Pancreas (tissue), 10 donors: ENCODE results near the gene KLHL26. TPM values are rescaled to one million over a fixed set of nuclear protein-coding genes. Genes with fewer than 3 reads are reported as not detected.
A peak's percentile ranks its signal among the peaks of the same experiment; 100 is the strongest.

Source experiments
- ATAC-seq, 4 donors: fragments of 200-7000 bp; cut with Tn5 transposase; one replicate each; pipeline versions ENCODE4 v1.8.0 to v1.9.1; 2020; ENCODE audit warnings: mild to moderate bottlenecking in 4 of 4, moderate library complexity in 4 of 4
- DNase-seq, 6 donors: peaks; one replicate each; pipeline ENCODE4 v3.0.0-alpha.2; 2020
- FAIRE-seq: peaks from 2 replicates; lab custom pipeline; 2012; peaks lifted over from hg19 to GRCh38; lab: Jason Lieb, UNC
- H3K27ac ChIP-seq, 4 donors: fragments of 200-600 bp; sonication (generic); 1 replicate in 3 of 4; 2 replicates in 1 of 4; pipeline versions ENCODE4 v1.5.0 to v1.8.0; 2020
- H3K27me3 ChIP-seq, 4 donors: fragments of 200-600 bp; one replicate each; pipeline ENCODE4 v1.8.0; 2021
- H3K36me3 ChIP-seq, 3 donors: fragments of 200-600 bp; sonication (generic) in 1 of 3; one replicate each; pipeline versions ENCODE4 v1.5.0 to v1.8.0; 2020 to 2021
- H3K4me1 ChIP-seq, 3 donors: fragments of 200-600 bp; one replicate each; pipeline ENCODE4 v1.8.0; 2021
- H3K4me3 ChIP-seq, 4 donors: fragments of 200-600 bp; sonication (generic) in 2 of 4; one replicate each; pipeline versions ENCODE4 v1.5.0 to v1.8.0; 2020 to 2021
- H3K9me3 ChIP-seq, 4 donors: fragments of 200-600 bp; one replicate each; pipeline ENCODE4 v1.8.0; 2021
- CTCF ChIP-seq, 4 donors: fragments of 200-600 bp; sonication (generic) in 3 of 4; IDR thresholded peaks; one replicate each; pipeline versions ENCODE4 v1.5.0 to v1.8.0; 2021; ENCODE audit warnings: antibody characterized with exemption in 4 of 4
- WGBS, 2 donors: extraction: QIAGEN DNeasy Blood & Tissue Kit; methylation state at CpG; one replicate each; pipeline ENCODE4 v1.1.7; 2013; 5-methylcytosine and 5-hydroxymethylcytosine counted together
- intact Hi-C, 3 donors: fragments of 100-400 bp; cut with DNase I; formaldehyde crosslinking; loops; one replicate each; pipeline versions ENCODE4 v1.11.1 to v1.14.2; 2022
- polyA plus RNA-seq, 2 donors: library from polyadenylated mRNA; stranded (reverse); fragments of 200-250 nt; gene quantifications; one replicate each; pipeline ENCODE4 v1.2.3, GENCODE V29; 2013
- total RNA-seq, 6 donors: library from RNA; stranded (reverse); fragmentation: NEBNext Ultra II Directional in 4 of 6; extraction: Animal tissue kit (Norgen Biotek cat#: 25700) in 4 of 6; gene quantifications; one replicate each; pipeline versions ENCODE4 v1.2.1 to v1.2.4, GENCODE V29; 2021 to 2023
- donor health status: healthy with polysubstance abuse.
- donor health status: DM: no; HTN: no; CAD: no; lungs with moderate emphysema.
- donor health status: DM: no; HTN: no; CAD: no.
- donor health status: control.
- donor health status: control.
- donor health status: Bipolar disorder and iron deficiency.
- donor health status: DM: yes; HTN: yes; CAD: no.
- donor health status: DM: no; HTN: no; CAD: no.
- donor health status: DM: no; HTN: no; CAD: no.
- donor health status: DM: yes; HTN: yes; CAD: no.

KLHL26 gene
- total and polyA plus RNA-seq, 8 donors: 3.2 to 7.8 (median 5.0) TPM

- ATAC-seq: no peak
- H3K36me3 ChIP-seq: no peaks in the 10 kb centered on the region
- no peak for FAIRE-seq
- peaks cover 0 to 5% (median 0%) of the 10 kb centered on the region in 3 donors for H3K4me1 ChIP-seq
- no peak for TF ChIP-seq CTCF (IDR thresholded peaks at IDR 0.05)
- intact Hi-C loops: no loop called here
- H3K9me3 ChIP-seq: no peaks in the 10 kb centered on the region
- H3K4me3 ChIP-seq: peak overlapping the region in 2 of 4 donors; percentile 5 to 16
- peaks cover 0 to 29% (median 6%) of the 10 kb centered on the region in 4 donors for H3K27me3 ChIP-seq
- WGBS, 2 donors: 3 to 4% methylated on average over 51 to 65 of the region's 65 CpGs
- DNase-seq: no peak
- no peak overlapping the region for H3K27ac ChIP-seq
Observed at GRCh38 chr19:18605546-18606280, 31.1 kb upstream of the KLHL26 start.

GRCh38 chr19:18606281-18607225 lies 30.3 kb upstream of the KLHL26 start, which contains the start of gene CRLF1:
Gene CRLF1, minus strand, starts transcription at chr19:18606799. Its CDS starts 143 bp downstream, at chr19:18606656.
- intact Hi-C loops: no loop called here
- TF ChIP-seq CTCF (IDR thresholded peaks at IDR 0.05): no peak
- Histone ChIP-seq H3K4me3 (peak within 1 kb of the TSS in 2 of 4 donors; percentile 5 to 16), H3K9me3 (no peaks in the 10 kb centered on the region), H3K27me3 (peaks cover 0 to 29% (median 8%) of the 10 kb centered on the region in 4 donors), H3K4me1 (peaks cover 0 to 8% (median 0%) of the 10 kb centered on the region in 3 donors), H3K36me3 (no peaks in the 10 kb centered on the region), H3K27ac (no peak within 1 kb of the TSS)
- FAIRE-seq (no peak), ATAC-seq (peak in 1 of 4 donors; percentile 37), DNase-seq (no peak)
- WGBS, 2 donors: 1 to 2% methylated on average over 27 to 112 of the region's 116 CpGs

GRCh38 chr19:18607226-18608101 lies 29.4 kb upstream of the KLHL26 start:
- no peak for FAIRE-seq
- no peaks in the 10 kb centered on the region for H3K36me3 ChIP-seq
- WGBS, 2 donors: 3% methylated on average over 66 to 68 of the region's 68 CpGs
- no peak for ATAC-seq
- no peak for DNase-seq
- H3K9me3 ChIP-seq: no peaks in the 10 kb centered on the region
- H3K27me3 ChIP-seq: peaks cover 0 to 29% (median 11%) of the 10 kb centered on the region in 4 donors
- intact Hi-C loops: no loop called here
- H3K27ac ChIP-seq: no peak overlapping the region
- peaks cover 0 to 12% (median 0%) of the 10 kb centered on the region in 3 donors for H3K4me1 ChIP-seq
- no peak overlapping the region for H3K4me3 ChIP-seq
- no peak for TF ChIP-seq CTCF (IDR thresholded peaks at IDR 0.05)

- H3K4me3 ChIP-seq: no peak overlapping the region
- H3K36me3 ChIP-seq: no peaks in the 10 kb centered on the region
- H3K27ac ChIP-seq: no peak overlapping the region
- TF ChIP-seq CTCF (IDR thresholded peaks at IDR 0.05): no peak
- peaks cover 0 to 12% (median 0%) of the 10 kb centered on the region in 3 donors for H3K4me1 ChIP-seq
- no peaks in the 10 kb centered on the region for H3K9me3 ChIP-seq
- ATAC-seq (no peak), DNase-seq (no peak), FAIRE-seq (no peak)
- WGBS, 2 donors: 34 to 40% methylated on average over 5 of the region's 5 CpGs
- peaks cover 0 to 29% (median 11%) of the 10 kb centered on the region in 4 donors for H3K27me3 ChIP-seq
- intact Hi-C loops: no loop called here
Observed at GRCh38 chr19:18608102-18608804, 28.6 kb upstream of the KLHL26 start.
